Measurements from ENCODE around the gene PLEKHG3. TPM values are rescaled to one million over a fixed set of nuclear protein-coding genes. Genes with fewer than 3 reads are reported as not detected.

Gene PLEKHG3
- total and polyA plus RNA-seq, 2 experiments from 2014 or later = 23.0 to 83.1 TPM

GRCh38 chr14:64656986-64657385 is 47.2 kb upstream of the PLEKHG3 start:
- Histone ChIP-seq H3K4me1 (ENCODE audit: insufficient read depth) (no peaks in the 10 kb centered on the region), H3K79me2 (replicated peaks; ENCODE audit: insufficient read depth) (no peaks in the 10 kb centered on the region), H3K4me2 (no peak overlapping the region), H3K4me3 (no peak overlapping the region), H4K20me1 (replicated peaks; ENCODE audit: insufficient read depth) (no peaks in the 10 kb centered on the region), H3K27me3 (ENCODE audit: insufficient read depth) (no peaks in the 10 kb centered on the region), H2AFZ (no peak overlapping the region), H3K36me3 (ENCODE audit: insufficient read depth) (no peaks in the 10 kb centered on the region), H3F3A (replicated peaks; ENCODE audit: low read depth) (no peaks in the 10 kb centered on the region), H3K9me2 (ENCODE audit: insufficient read depth) (0 out of 2 replicates have a peak, but pooled peaks cover 4% of the 10 kb centered on the region), H3K27ac (ENCODE audit: low read depth) (no peak overlapping the region)
- ATAC-seq (no peak), DNase-seq (ENCODE audit: low spot score) (no peak)
- Mint-ChIP-seq H3K27me3 (ENCODE audit: insufficient read depth, low read depth, poor library complexity) (peaks cover 10% of the 10 kb centered on the region), H3K9me3 (peaks cover 4% of the 10 kb centered on the region; the same call in 2 of the 3 replicates), H3K27ac (no peak overlapping the region), H3K4me3 (no peak overlapping the region), H3K4me1 (0 out of 3 replicates have a peak, but pooled peaks cover 3% of the 10 kb centered on the region), H3K36me3 (ENCODE audit: low read depth) (no peaks in the 10 kb centered on the region)
- TF ChIP-seq CREB1 (CRISPR knock-in tag; IDR thresholded peaks at IDR 0.05; ENCODE audit: low read depth) (no peak), POLR2AphosphoS5 (IDR thresholded peaks at IDR 0.05; ENCODE audit: low read depth) (no peak), ZNF462 (CRISPR knock-in tag; IDR thresholded peaks at IDR 0.05) (no peak), CTCF (conservative IDR thresholded peaks at IDR 0.05; ENCODE audit: low read depth in 2 of 2) (no peak), NANOG (IDR thresholded peaks at IDR 0.05; ENCODE audit: borderline replicate concordance) (no peak), EZH2phosphoT487 (IDR thresholded peaks at IDR 0.05; ENCODE audit: unreplicated experiment) (no peak), ZNF331 (CRISPR knock-in tag; IDR thresholded peaks at IDR 0.05; ENCODE audit: low read depth) (no peak), JUNB (IDR thresholded peaks at IDR 0.05; ENCODE audit: unreplicated experiment) (no peak), ETS1 (IDR thresholded peaks at IDR 0.05) (no peak), REST (IDR thresholded peaks at IDR 0.05; ENCODE audit: unreplicated experiment) (no peak), EZH2 (IDR thresholded peaks at IDR 0.05; ENCODE audit: low read depth, unreplicated experiment) (no peak)
